Lung (tissue), 12 donors: Measurements from ENCODE around the gene ELP6. TPM values are rescaled to one million over a fixed set of nuclear protein-coding genes. Genes with fewer than 3 reads are reported as not detected.
A peak's percentile ranks its signal among the peaks of the same experiment; 100 is the strongest.

Experiments
- ATAC-seq: fragments of 200-7000 bp; cut with Tn5 transposase; one replicate; pipeline ENCODE4 v1.9.1; 2020; ENCODE audit warnings: moderate number of reproducible peaks; ENCODE audit not compliant: insufficient read depth, low FRiP score
- DNase-seq, 3 donors: peaks; one replicate each; pipeline ENCODE4 v3.0.0-alpha.2; 2013 to 2017
- H3K27ac ChIP-seq, 2 donors: one replicate each; pipeline ENCODE4 v1.5.1; 2013; ENCODE audit warnings: mild to moderate bottlenecking in 2 of 2, moderate library complexity in 2 of 2, control low read depth in 1 of 2, inconsistent platforms in 1 of 2, low read depth in 1 of 2, low read length in 1 of 2
- H3K27me3 ChIP-seq, 3 donors: one replicate each; pipeline ENCODE4 v1.5.1; 2013; ENCODE audit warnings: low read length in 2 of 3; ENCODE audit not compliant: control insufficient read depth in 3 of 3, insufficient read depth in 3 of 3
- H3K36me3 ChIP-seq, 4 donors: one replicate each; pipeline ENCODE4 v1.5.1; 2013; ENCODE audit warnings: low read length in 4 of 4, mild to moderate bottlenecking in 1 of 4, moderate library complexity in 1 of 4; ENCODE audit not compliant: control insufficient read depth in 4 of 4, insufficient read depth in 4 of 4
- H3K4me1 ChIP-seq, 5 donors: one replicate each; pipeline ENCODE4 v1.5.1; 2013; ENCODE audit warnings: low read length in 5 of 5, mild to moderate bottlenecking in 2 of 5, moderate library complexity in 1 of 5; ENCODE audit not compliant: control insufficient read depth in 5 of 5, insufficient read depth in 5 of 5
- H3K4me3 ChIP-seq: one replicate; pipeline ENCODE4 v1.5.1; 2013; ENCODE audit warnings: mild to moderate bottlenecking, control low read depth, moderate library complexity
- H3K9ac ChIP-seq, 2 donors: one replicate each; pipeline ENCODE4 v1.5.1; 2013; ENCODE audit warnings: low read length in 2 of 2, control low read depth in 1 of 2; ENCODE audit not compliant: insufficient read depth in 1 of 2
- H3K9me3 ChIP-seq, 4 donors: one replicate each; pipeline ENCODE4 v1.5.1; 2013; ENCODE audit warnings: low read length in 3 of 4, mild to moderate bottlenecking in 1 of 4, moderate library complexity in 1 of 4; ENCODE audit not compliant: control insufficient read depth in 4 of 4, insufficient read depth in 3 of 4
- WGBS, 2 donors: extraction: QIAGEN DNeasy Blood & Tissue Kit; methylation state at CpG; one replicate each; pipeline ENCODE4 v1.1.7; 2013; 5-methylcytosine and 5-hydroxymethylcytosine counted together
- polyA plus RNA-seq, 2 donors: library from polyadenylated mRNA; stranded (reverse); fragments of 200-250 nt; gene quantifications; one replicate each; pipeline ENCODE4 v1.2.1, GENCODE V29; 2013
- total RNA-seq, 2 donors: library from RNA; depleted of rRNA in 1 of 2; stranded (reverse); fragments of >200 nt in 1 of 2; gene quantifications; one replicate each; pipeline ENCODE4 v1.2.1, GENCODE V29; 2014 to 2021
- TF ChIP-seq, protein P1 (sequence below): IDR thresholded peaks from 2 replicates; pipeline ENCODE4 v1.5.1; 2012; ENCODE audit warnings: mild to moderate bottlenecking; ENCODE audit errors: control extremely low read depth, extremely low read depth
- donor health status: control.
- donor health status: control.
- donor health status: Bipolar disorder and iron deficiency.
- donor health status: healthy.
- donor health status: DM: yes; HTN: yes; CAD: no.

Gene ELP6
- total and polyA plus RNA-seq, 4 donors, result 25.4 to 31.3 (median 27.6) TPM

DNA sequence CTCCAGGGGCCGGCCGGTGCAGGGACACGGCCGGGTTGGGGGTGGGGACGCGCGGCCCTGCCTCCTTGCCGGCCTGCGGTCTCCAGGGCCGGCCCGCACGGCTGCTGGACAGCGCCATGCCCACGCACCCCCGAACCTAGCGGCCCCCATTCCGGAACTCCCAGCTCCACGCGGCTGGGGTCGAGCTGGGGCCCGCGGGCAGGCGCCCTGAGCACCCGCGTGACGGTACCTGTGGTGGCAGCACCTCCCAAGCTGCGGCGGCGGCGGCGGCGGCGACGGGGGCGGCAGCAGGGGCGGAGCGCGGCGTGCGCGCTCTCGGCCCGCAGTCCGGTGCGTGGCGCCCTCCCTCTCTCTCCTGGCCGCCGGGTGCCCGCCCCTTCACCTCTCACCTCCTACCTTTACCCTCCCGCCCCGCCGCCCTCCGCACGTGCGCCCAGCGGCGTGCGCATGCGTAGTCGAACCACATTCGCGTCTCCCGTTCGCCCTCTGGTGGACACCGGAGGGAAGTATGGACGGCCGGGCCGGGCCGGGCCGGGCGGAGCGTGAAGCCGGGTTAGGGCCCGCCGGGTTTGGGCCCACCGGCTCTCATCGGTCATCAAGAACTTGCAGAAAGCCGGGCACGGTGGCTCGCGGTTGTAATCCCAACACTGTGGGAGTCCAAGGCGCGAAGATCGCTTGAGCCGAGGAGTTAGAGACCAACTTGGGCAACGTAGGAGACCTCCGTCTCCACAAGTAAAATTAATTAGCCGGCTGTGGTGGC, 37.8 kb downstream of the ELP6 start, which contains the start of gene SCAP:
Gene SCAP (minus strand): TSS at position 372 of the 760 bp plus-strand sequence. CDS start 32,948 bp downstream, outside the sequence.
- peak; percentile 93 for ATAC-seq
- peak; percentile 86 to 88 (median 87) for DNase-seq
- Histone ChIP-seq H3K4me1 (peaks cover 0 to 15% (median 10%) of the 10 kb centered on the region in 5 donors), H3K4me3 (peak within 1 kb of the TSS; percentile 94), H3K27ac (peak within 1 kb of the TSS; percentile 80 to 92), H3K9me3 (no peaks in the 10 kb centered on the region), H3K27me3 (no peaks in the 10 kb centered on the region), H3K9ac (peak within 1 kb of the TSS; percentile 7 to 74), H3K36me3 (no peaks in the 10 kb centered on the region)
- WGBS, 2 donors, result 2 to 3% methylated on average over 56 to 88 of the region's 88 CpGs
- TF ChIP-seq, protein P1, sequence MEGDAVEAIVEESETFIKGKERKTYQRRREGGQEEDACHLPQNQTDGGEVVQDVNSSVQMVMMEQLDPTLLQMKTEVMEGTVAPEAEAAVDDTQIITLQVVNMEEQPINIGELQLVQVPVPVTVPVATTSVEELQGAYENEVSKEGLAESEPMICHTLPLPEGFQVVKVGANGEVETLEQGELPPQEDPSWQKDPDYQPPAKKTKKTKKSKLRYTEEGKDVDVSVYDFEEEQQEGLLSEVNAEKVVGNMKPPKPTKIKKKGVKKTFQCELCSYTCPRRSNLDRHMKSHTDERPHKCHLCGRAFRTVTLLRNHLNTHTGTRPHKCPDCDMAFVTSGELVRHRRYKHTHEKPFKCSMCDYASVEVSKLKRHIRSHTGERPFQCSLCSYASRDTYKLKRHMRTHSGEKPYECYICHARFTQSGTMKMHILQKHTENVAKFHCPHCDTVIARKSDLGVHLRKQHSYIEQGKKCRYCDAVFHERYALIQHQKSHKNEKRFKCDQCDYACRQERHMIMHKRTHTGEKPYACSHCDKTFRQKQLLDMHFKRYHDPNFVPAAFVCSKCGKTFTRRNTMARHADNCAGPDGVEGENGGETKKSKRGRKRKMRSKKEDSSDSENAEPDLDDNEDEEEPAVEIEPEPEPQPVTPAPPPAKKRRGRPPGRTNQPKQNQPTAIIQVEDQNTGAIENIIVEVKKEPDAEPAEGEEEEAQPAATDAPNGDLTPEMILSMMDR, result peak; percentile 89

DNA sequence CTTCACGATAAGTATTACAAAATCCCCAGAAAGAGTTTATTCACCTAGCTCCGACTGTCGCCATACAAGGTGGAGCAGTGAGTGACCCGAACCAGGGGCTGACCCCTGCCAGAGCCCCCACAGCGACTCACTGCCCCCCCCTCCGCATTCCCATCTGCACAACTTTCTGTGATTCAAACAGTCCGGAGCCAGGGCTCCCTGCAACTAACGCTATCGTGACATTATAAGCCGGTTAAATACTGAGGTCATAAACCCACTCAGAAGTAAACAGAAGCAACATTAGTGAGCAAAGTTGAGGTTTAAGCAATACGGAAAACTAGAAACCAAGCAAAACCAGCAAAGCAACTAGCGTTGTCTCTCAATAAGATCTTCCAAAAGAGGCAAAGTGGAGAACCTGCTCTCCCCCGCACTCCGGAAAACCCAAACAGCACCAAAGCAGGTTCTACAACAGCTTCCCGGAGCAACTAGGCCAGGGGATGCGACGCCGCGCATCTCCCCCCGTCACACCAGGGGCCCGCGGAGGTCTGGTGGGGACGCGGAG, 38.4 kb downstream of the ELP6 start:
- Histone ChIP-seq H3K36me3 (no peaks in the 10 kb centered on the region), H3K4me3 (peak overlapping the region; percentile 94), H3K27ac (peak overlapping the region; percentile 73 to 80), H3K9me3 (no peaks in the 10 kb centered on the region), H3K27me3 (no peaks in the 10 kb centered on the region), H3K4me1 (peaks cover 0 to 15% (median 10%) of the 10 kb centered on the region in 5 donors), H3K9ac (peak overlapping the region; percentile 7 to 71)
- TF ChIP-seq, protein P1, result no peak
- DNase-seq (peak in 1 of 3 donors; percentile 14), ATAC-seq (no peak)
- WGBS, 2 donors, result 0% methylated on average over 24 of the region's 24 CpGs

DNA sequence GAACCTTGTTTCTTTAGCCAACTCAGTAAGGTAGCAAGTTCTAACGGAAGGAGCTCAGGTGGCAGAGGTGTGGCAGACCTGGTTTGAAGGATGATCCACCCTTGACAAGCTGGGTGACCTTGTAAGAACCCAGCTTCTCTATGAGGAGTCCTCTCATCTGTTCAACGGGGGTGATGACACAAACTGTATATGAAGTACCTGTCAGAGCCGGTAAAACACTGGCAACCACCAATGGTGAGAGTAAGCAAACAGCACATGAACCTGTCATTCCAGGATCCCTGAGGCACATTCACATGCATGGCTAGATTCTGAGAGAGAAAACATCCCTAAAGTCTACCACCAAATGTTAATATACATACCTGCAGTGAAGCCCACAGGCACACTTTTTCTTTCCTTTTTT, 40.1 kb downstream of the ELP6 start:
- ATAC-seq (no peak), DNase-seq (no peak)

More for the DNA sequence above, 40.1 kb downstream of the ELP6 start:
- no peak overlapping the region for H3K4me3 ChIP-seq
- H3K27ac ChIP-seq, result no peak overlapping the region
- H3K9ac ChIP-seq, result no peak overlapping the region
- no peaks in the 10 kb centered on the region for H3K27me3 ChIP-seq
- WGBS, 2 donors, result 62 to 77% methylated on average over 3 of the region's 3 CpGs
- H3K9me3 ChIP-seq, result no peaks in the 10 kb centered on the region
- peaks cover 0 to 15% (median 10%) of the 10 kb centered on the region in 5 donors for H3K4me1 ChIP-seq
- H3K36me3 ChIP-seq, result no peaks in the 10 kb centered on the region
- TF ChIP-seq, protein P1, result no peak
